SU-DHL-6 (cell line): ENCODE results near the gene PRKG2.

Source experiments
- H2AFZ ChIP-seq: fragments of 200-600 bp; sonication (generic); 2 replicates; pipeline ENCODE4 v1.6.1; 2014; ENCODE audit warnings: low read depth, mild to moderate bottlenecking, moderate library complexity, mixed read lengths, antibody characterized with exemption, low read length; ENCODE audit not compliant: severe bottlenecking
- H3F3A ChIP-seq: fragments of 200-600 bp; shearing (Covaris generic); 2 replicates; pipeline ENCODE4 v1.6.0; 2016; ENCODE audit warnings: antibody characterized with exemption, mild to moderate bottlenecking; ENCODE audit not compliant: insufficient read depth
- H3K27ac ChIP-seq: fragments of 200-600 bp; sonication (generic); 2 replicates; pipeline ENCODE4 v1.5.1; 2016; ENCODE audit warnings: low read depth, mild to moderate bottlenecking, low read length, moderate library complexity, mixed read lengths
- H3K27me3 ChIP-seq: fragments of 200-600 bp; sonication (generic), shearing (Covaris generic); 2 replicates; pipeline ENCODE4 v1.6.0; 2014; ENCODE audit warnings: mild to moderate bottlenecking, low read length
- H3K36me3 ChIP-seq: fragments of 200-600 bp; sonication (generic); 2 replicates; pipeline ENCODE4 v1.6.1; 2014; ENCODE audit warnings: mild to moderate bottlenecking, low read length, mixed read lengths
- H3K4me2 ChIP-seq: fragments of 300-600, 200-600 bp; shearing (Covaris generic), sonication (generic); 2 replicates; pipeline ENCODE4 v1.6.0; 2014; ENCODE audit warnings: low read length, low read depth, mild to moderate bottlenecking; ENCODE audit not compliant: poor library complexity, severe bottlenecking
- H3K4me3 ChIP-seq: fragments of 200-600 bp; sonication (generic); 2 replicates; pipeline ENCODE4 v1.5.1; 2014; ENCODE audit warnings: antibody characterized with exemption, low read length, mild to moderate bottlenecking, mixed read lengths; ENCODE audit not compliant: insufficient read depth, poor library complexity, severe bottlenecking
- H3K79me2 ChIP-seq: fragments of 200-600 bp; sonication (generic); 2 replicates; pipeline ENCODE4 v1.6.1; 2014; ENCODE audit warnings: mild to moderate bottlenecking, low read length, moderate library complexity; ENCODE audit not compliant: insufficient read depth
- H3K9ac ChIP-seq: fragments of 200-600 bp; sonication (generic); 2 replicates; pipeline ENCODE4 v1.7.0; 2014; ENCODE audit warnings: mild to moderate bottlenecking, low read length
- H3K9me2 ChIP-seq: fragments of 200-600 bp; sonication (generic); replicated peaks from 2 replicates; pipeline ENCODE4 v1.6.1; 2014; ENCODE audit warnings: low read length; ENCODE audit not compliant: insufficient read depth
- H3K9me3 ChIP-seq: fragments of 200-600 bp; sonication (generic); 2 replicates; pipeline ENCODE4 v1.6.1; 2014; ENCODE audit warnings: low read length, mixed read lengths; ENCODE audit not compliant: insufficient read depth
- H4K20me1 ChIP-seq: fragments of 200-600 bp; sonication (generic); 2 replicates; pipeline ENCODE4 v1.6.1; 2014; ENCODE audit warnings: low read depth, mild to moderate bottlenecking, antibody characterized with exemption, low read length, moderate library complexity, mixed read lengths
- EZH2phosphoT487 ChIP-seq: fragments of 200-600 bp; sonication (generic), shearing (Covaris generic); conservative IDR thresholded peaks from 2 replicates; pipeline ENCODE4 v1.6.1; 2018; ENCODE audit warnings: mild to moderate bottlenecking, antibody characterized with exemption, low read length, moderate library complexity, mixed read lengths
- TF ChIP-seq, protein P1 (sequence below): fragments of 200-600 bp; sonication (generic); IDR thresholded peaks from one replicate; pipeline ENCODE4 v1.5.1; 2017; ENCODE audit warnings: antibody characterized with exemption, mild to moderate bottlenecking, low read length, moderate library complexity; ENCODE audit not compliant: insufficient read depth, poor library complexity, severe bottlenecking

Gene PRKG2

GRCh38 chr4:81113024-81113423, 102.0 kb downstream of the PRKG2 start:
- Histone ChIP-seq H3F3A (no peaks in the 10 kb centered on the region), H3K36me3 (no peaks in the 10 kb centered on the region), H3K9me2 (no peaks in the 10 kb centered on the region), H4K20me1 (no peaks in the 10 kb centered on the region), H3K9me3 (no peaks in the 10 kb centered on the region), H2AFZ (no peak overlapping the region), H3K27ac (no peak overlapping the region), H3K9ac (no peak overlapping the region), H3K4me3 (no peak overlapping the region), H3K79me2 (no peaks in the 10 kb centered on the region), H3K4me2 (no peak overlapping the region), H3K27me3 (no peaks in the 10 kb centered on the region)
- TF ChIP-seq EZH2phosphoT487, result no peak
- TF ChIP-seq, protein P1, sequence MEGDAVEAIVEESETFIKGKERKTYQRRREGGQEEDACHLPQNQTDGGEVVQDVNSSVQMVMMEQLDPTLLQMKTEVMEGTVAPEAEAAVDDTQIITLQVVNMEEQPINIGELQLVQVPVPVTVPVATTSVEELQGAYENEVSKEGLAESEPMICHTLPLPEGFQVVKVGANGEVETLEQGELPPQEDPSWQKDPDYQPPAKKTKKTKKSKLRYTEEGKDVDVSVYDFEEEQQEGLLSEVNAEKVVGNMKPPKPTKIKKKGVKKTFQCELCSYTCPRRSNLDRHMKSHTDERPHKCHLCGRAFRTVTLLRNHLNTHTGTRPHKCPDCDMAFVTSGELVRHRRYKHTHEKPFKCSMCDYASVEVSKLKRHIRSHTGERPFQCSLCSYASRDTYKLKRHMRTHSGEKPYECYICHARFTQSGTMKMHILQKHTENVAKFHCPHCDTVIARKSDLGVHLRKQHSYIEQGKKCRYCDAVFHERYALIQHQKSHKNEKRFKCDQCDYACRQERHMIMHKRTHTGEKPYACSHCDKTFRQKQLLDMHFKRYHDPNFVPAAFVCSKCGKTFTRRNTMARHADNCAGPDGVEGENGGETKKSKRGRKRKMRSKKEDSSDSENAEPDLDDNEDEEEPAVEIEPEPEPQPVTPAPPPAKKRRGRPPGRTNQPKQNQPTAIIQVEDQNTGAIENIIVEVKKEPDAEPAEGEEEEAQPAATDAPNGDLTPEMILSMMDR, result no peak

GRCh38 chr4:81109356-81109755, 105.7 kb downstream of the PRKG2 start:
- H3K4me2 ChIP-seq, result no peak overlapping the region
- no peak for TF ChIP-seq EZH2phosphoT487
- TF ChIP-seq, protein P1, result no peak
- no peaks in the 10 kb centered on the region for H3K27me3 ChIP-seq
- no peaks in the 10 kb centered on the region for H3K9me3 ChIP-seq
- no peak overlapping the region for H3K9ac ChIP-seq
- H2AFZ ChIP-seq, result no peak overlapping the region
- no peak overlapping the region for H3K4me3 ChIP-seq
- H4K20me1 ChIP-seq, result no peaks in the 10 kb centered on the region
- H3K27ac ChIP-seq, result no peak overlapping the region
- no peaks in the 10 kb centered on the region for H3K36me3 ChIP-seq
- no peaks in the 10 kb centered on the region for H3K79me2 ChIP-seq
- no peaks in the 10 kb centered on the region for H3F3A ChIP-seq
- H3K9me2 ChIP-seq, result no peaks in the 10 kb centered on the region

- no peak overlapping the region for H3K9ac ChIP-seq
- no peak overlapping the region for H3K4me2 ChIP-seq
- no peak overlapping the region for H2AFZ ChIP-seq
- no peak overlapping the region for H3K4me3 ChIP-seq
- H3K27ac ChIP-seq, result no peak overlapping the region
- H4K20me1 ChIP-seq, result no peaks in the 10 kb centered on the region
- H3K9me3 ChIP-seq, result no peaks in the 10 kb centered on the region
- H3K27me3 ChIP-seq, result no peaks in the 10 kb centered on the region
- H3F3A ChIP-seq, result no peaks in the 10 kb centered on the region
- no peak for TF ChIP-seq EZH2phosphoT487
- TF ChIP-seq, protein P1, result no peak
- H3K36me3 ChIP-seq, result no peaks in the 10 kb centered on the region
- H3K79me2 ChIP-seq, result no peaks in the 10 kb centered on the region
- H3K9me2 ChIP-seq, result no peaks in the 10 kb centered on the region
Measured at GRCh38 chr4:81106150-81106549, 108.9 kb downstream of the PRKG2 start.
